M059J (cell line): ENCODE data around the gene CPT2. TPM values are rescaled to one million over a fixed set of nuclear protein-coding genes. Genes with fewer than 3 reads are reported as not detected.
A peak's percentile ranks its signal among the peaks of the same experiment; 100 is the strongest.
"Not testable (repeated sequence)": the region's sequence is repeated elsewhere in the genome, so short reads cannot be mapped to it uniquely, and the experiment has no call there.

Experiments used
- DNase-seq: peaks from one replicate; pipeline ENCODE4 v3.0.0-alpha.2; 2012; ENCODE audit warnings: low read depth
- total RNA-seq: library from RNA; depleted of rRNA; stranded (reverse); fragments of >200 nt; shearing (Covaris generic); gene quantifications from 2 replicates; pipeline ENCODE4 v1.2.3, GENCODE V29; 2014

Gene CPT2
- total RNA-seq, 1 experiment from 2014 or later, result 23.4 TPM

DNA sequence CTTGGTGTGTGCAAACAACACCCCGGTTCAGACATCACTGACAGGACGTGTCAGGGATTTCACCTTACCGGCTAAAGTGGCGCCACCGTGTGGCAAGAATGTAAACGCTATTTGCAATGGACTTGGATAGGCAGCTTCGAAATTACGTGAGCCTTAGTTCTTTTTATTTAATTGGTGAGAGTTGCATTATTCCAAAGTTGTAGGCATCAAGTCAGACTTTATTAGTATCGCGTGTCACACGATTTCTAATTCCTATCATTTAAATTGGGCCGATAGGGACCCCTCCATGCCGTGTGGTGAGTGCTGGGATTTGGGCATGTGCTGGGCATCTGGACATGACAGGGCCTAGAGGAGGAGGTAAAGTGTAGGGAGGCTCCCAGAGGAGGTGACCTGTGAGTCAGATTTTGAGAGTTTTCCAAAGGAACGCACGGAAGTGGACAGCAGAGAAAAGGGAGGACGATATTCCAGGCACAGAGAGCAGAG lies 14.5 kb upstream of the CPT2 start:
- peak; percentile 71 for DNase-seq

DNA sequence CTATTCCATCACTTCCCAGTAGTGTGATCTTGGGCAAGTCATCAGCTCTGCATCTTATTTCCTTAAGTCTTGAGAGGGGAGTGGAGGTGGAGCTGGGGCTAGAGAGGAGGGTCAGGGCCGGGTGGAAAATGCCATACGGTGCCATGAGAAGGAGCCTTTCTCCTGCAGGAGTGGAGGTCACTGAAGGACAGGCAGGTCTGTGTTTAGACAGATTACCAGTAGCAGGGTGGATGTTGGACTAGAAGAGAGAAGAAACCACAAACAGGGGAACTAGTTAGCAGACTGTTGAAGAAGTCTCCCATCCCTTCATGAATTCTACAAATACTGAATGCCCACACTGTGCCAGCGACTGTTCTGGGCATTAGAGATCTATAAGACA lies 13.9 kb upstream of the CPT2 start:
- no peak for DNase-seq

DNA sequence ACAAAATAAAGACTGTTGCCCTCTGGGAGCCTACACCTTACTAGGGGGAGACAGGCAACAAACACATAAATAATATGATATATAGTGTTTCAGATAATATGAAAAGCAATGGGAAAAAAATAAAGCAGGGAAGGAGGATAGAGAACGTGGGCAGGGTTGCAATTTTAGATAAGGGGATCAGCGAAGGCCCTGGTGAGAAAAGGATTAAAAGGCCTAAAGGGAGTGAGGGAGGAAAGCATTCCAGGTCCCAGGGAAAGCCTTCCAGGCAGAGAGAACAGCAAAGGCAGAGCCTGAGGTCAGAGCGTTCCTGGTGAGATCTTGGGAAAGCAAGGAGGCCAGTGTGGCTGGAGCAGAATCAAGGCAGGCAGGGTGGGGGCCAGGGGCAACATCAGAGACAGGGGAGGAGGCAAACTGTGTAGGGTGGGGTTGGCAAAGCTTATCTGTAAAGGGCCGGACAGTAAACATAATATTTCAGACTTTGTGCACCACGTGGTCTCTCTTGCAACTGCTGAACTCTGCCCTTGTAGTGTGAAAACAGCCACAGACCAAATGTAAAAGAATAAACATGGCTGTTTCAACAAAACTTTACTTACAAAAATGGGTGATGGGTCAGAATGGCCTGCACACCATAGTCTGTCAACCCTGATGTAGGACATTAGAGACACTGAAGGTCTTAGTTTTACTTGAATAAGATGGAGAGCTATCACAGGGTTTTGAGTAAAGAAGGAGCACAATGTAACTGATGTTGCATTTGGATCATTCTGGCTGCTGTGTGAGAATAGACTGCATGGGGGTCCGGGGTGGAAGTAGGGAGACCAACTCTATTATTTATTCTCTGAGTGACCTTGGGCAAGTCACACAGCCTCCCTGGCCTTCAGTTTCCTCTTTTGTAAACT lies 13.3 kb upstream of the CPT2 start:
- DNase-seq, result no peak

DNA sequence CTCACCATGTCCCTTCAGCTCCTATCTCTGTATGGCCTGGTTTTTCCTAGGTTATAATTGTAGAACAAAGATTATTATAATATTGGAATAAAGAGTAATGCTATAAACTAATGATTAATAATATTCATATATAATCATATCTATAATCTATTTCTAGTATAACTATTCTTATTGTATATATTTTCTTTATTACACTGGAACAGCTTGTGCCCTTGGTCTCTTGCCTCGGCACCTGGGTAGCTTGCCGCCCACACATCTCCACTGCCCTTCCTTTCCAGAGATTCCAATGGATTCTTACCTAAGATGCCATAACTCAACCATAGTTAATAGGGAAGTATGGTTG lies 10.7 kb upstream of the CPT2 start:
- not testable (repeated sequence) for DNase-seq

DNA sequence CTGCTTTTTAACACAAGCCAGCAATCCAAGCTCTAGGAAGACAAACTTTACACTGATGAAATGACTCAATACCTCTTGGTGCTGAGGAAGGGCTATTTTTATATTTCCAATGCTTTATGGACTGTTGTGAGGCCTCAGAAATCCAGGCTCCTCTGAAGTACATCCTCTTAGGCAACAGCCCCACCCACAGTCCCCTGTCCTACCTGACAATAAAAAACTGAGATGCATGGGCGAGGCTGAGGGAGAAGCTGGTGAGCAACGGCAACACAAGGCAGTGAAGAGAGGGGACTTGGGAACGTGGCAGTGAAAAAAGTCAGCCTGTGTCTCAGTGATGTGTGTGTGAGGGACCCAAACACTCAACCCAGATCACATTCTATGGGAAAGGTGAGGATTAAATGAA lies 10.1 kb upstream of the CPT2 start:
- DNase-seq, result no peak

DNA sequence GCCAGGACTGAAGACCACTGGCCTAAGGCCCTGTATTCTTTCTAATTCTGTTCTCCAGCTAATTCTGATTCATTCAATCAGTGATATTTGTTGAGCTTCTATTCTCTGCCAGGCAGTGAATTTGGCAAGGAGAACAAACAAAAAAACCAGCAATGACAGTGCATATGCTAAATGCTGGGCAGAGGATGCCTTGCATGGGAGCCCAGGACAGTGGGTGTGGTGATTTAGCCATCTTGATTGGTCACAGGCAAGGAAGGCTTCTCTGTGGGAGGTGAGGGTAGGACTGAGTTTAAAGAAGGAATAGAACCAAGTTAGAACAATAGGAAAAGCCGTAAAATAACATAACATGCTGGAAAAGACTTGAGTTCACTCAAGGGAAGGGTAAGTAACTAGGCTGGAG lies 9.2 kb upstream of the CPT2 start:
- DNase-seq, result no peak

DNA sequence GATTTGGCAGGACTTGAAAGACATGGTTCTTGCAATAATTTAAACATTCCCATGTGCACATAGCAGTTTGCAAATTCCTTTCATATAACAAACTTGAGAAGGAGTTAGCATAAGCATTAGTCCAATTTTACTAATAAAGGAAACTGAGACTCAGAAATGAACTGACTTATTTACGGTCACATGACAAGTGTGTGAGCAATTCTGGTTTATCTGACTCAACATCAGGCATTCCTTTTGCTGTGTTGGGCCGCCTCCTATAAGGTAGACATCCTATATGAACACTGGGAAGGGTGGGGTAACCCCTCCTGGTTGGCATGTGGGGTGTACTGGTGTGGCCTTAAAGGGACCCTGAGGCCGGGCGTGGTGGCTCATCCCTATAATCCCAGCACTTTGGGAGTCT lies 8.5 kb upstream of the CPT2 start:
- no peak for DNase-seq

DNA sequence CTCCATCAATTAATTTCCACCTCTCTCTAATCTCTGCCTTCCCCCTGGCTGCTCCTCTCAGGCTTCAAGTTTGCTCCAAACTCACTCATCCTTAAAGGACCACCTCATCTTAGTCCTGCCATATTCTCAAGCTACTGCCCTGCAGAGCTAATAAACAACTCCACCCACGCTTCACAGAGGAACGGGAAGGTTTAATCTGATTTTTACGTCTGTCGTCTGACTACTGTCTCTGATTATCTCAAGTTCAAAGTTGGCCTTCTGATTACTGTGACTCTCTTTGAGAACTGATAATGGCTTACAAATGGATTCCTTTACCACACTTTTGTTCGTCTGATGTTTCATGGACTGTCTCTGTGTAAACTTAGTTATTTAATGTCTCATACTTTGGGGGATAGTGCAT lies 7.6 kb upstream of the CPT2 start:
- DNase-seq, result no peak

DNA sequence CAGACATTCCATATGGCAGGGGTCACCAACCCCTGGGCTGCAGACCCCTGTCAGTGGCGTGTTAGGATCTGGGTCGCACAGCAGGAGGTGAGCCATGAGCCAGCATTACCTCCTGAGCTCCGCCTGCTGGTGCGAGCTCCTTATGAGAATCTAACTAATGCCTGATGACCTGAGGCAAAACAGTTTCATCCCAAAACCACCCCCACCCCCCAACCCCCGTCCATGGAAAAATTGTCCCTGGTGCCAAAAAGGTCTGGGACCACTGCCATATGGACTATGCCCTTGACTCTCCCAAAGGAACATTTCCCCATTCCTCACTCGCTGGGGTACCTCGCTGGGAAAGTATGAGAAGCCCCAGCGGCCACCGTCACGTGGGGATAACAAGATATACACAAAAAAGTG lies 6.4 kb upstream of the CPT2 start:
- DNase-seq, result no peak

DNA sequence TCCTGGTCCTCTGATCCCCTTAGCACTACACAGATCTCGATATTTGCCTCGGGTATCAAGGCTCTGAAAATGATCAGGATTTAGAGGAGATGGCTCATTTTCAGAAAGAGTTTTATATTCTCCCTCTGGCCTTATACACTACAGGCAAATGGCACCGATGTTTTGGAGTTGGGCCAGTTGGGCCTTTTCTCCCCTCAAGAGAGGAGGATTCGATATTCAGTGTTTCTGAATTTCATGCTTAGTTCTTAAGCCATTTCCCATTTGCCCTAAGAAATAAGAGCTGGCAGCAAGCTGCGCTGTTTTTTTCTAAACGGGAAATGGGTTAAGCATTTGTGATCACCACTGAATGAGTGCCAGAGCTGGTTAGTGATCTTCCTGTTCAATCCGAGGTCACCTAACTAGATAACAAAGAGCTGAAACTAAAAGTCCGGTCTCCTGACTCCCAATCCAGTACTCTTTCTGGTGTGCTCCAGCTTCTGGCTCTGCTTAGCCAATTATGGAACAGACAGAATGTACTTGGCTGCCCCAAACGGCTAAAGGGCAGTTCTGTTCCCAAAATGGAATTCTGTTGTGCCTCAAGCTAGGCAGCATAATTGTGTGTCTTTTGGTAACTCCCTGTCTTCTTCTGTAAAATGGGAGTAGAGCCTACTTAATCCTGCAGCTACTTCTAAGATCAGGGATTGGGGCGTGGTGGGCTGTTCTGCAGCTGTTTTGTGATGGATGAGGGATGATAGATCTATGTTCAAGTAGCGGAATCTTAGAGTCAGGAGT lies 1.2 kb upstream of the CPT2 start:
- DNase-seq, result no peak

DNA sequence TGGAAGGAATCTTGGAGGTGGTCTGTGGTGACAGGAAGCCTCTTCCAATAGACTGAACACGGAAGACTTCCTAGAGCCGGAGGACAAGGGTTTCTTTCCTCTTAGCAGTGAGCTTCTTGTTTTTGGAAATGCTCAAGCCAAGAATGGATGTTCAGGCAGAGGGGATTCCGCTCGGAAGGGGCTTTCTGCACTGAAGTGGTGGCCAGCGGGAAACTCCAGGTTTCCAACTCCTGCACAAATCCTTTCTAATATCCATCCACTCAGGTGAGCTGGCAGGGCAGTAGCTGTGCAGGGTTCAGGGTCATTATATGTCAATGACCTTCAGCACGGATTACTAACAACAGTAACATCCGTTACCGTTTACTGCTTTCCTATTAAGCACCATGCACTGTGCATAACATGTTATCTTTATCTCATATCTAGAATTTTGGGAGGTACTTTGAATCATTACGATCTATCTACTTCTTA lies 573 bp upstream of the CPT2 start:
- DNase-seq, result peak; percentile 12

DNA sequence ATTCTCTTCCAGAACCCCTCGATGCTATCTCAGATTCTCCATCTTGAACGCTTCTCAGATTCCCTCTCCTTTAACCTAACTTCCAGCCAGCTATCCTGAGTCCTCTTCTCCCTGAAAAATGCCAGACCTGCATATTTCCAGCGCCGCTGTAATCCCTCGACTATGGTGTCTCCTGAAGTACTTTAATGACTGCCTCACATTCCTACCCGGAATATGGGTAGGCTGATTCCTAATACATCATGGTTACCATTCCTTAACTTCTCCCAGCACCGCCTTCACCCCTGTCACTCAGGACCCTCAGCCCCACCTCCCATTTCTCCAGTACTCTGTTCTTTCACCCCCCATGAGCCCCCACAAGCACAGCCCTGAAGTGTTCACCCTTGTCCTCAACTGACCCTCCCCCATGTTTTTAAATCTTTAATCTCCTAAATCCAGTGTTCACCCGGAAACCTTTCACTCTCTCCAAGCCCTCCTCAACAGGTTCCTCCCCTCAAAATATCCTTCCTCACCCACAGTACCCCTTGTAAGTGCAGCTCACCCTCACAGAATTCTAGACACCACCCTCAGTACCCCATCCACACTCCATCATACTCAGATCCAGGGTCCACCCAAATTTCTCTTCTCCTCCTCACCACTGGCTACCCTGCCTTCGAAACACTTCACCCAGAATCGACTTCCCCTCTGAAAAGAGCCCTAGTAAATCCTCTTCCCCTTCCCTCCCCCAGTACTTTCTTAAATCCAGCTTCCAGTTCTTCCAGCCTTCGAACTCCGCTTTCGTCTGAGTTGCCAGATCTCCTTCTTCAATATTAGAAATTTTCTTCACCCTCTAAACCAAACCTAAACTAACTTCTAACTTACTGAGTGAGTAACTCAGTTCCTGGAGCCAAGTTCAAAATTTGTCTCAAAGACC lies 922 bp downstream of the CPT2 start:
- DNase-seq, result peak; percentile 40

DNA sequence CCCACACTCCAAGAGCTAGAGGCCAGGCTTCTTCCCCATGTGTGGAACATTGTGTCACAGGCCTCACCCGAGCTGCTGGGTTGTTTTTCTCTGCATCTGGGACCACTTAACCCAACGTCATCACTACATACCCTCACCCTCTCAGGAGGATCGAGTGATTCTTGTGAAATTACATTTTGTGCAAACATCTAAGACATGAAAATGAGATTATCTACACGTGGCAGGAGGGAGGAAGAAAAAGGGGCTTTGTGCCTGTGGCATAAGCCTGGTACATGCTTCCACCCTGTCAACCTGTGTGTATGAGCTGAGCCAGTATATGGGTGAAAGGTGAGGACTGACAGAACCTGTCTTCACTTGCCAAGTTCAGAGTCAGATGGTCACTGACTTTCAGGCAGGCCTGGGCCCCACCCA lies 1.6 kb downstream of the CPT2 start:
- no peak for DNase-seq

DNA sequence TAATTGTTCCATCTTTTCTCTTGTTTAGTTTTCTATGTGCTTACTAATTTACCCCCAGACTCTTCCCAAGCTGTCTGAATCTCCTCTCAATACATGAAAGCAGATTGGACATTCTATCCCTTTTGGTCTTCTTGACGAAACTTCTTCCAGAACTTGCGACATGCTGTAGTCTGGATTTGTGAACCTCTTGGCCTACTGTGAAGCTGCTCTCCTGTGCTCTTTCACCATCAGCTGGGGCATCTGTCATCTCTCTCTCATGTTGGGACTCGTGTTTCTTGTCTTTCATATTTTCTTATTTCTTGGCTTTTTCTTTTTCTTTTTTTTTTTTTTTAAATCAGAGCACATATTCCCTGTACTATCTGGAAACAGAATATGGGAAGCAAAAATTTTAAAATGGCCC lies 6.8 kb downstream of the CPT2 start:
- DNase-seq, result no peak

DNA sequence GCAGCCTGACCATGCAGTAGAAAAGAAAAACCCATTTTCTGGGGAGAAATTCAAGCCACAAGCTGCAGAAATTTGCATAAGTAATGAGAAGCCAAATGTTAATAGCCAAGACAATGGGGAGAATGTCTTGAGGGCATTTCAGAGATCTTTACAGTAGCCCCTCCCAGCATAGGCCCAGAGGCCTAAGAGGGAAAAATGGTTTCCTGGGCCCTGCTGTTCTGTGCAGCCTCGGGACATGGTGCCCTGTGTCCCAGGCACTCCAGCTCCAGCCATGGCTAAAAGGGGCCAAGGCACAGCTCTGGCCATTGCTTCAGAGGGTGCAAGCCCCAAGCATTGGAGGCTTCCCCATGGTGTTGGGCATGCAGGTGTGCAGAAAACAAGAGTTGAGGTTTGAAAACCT lies 8.9 kb downstream of the CPT2 start:
- not testable (repeated sequence) for DNase-seq

DNA sequence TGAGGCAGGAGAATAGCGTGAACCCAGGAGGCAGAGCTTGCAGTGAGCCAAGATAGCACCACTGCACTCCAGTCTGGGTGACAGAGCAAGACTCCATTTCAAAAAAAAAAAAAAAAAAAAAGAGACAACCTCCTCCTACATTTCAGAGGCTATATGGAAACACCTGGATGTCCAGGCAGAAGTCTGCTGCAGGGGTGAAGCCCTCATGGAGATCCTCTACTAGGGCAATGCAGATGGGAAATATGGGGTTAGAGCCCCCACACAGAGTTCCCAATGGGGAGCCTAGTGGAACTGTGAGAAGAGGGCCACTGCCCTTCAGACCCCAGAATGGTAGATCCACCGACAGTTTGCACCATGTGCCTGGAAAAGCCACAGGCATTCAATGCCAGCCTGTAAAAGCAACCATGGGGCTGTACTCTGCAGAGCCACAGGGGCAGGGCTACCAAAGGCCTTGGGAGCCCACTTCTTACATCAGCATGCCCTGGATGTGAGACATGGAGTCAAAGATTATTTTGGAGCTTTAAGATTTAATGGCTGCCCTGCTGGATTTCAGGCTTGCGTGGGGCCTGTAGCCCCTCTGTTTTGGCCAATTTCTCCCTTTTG lies 9.6 kb downstream of the CPT2 start:
- not testable (repeated sequence) for DNase-seq

DNA sequence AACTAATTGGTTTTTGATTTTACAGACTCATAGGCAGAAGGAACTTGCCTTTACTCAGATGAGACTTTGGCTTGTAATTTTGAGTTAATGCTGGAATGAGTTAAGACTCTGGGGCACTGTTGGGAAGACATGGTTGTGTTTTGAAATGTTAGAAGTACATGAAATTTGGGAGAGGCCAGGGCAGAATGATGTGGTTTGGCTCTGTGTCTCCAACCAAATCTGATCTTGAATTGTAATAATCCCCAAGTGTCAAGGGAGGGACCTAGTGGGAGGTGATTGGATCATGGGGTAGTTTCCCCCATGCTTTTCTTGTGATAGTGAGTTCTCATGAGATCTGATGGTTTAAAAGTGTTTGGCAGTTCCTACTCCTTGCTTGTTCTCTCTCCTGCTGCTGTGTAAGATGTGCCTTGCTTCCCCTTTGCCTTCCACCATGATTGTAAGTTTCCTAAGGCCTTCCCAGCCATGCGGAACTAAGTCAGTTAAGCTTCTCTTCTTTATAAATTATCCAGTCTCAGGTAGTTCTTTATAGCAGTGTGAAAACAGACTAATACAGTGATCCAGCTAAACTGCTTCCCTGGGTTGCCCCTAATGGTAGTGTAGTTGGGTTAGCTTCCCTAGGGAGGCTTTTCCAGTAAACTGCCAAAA lies 10.2 kb downstream of the CPT2 start:
- no peak for DNase-seq

DNA sequence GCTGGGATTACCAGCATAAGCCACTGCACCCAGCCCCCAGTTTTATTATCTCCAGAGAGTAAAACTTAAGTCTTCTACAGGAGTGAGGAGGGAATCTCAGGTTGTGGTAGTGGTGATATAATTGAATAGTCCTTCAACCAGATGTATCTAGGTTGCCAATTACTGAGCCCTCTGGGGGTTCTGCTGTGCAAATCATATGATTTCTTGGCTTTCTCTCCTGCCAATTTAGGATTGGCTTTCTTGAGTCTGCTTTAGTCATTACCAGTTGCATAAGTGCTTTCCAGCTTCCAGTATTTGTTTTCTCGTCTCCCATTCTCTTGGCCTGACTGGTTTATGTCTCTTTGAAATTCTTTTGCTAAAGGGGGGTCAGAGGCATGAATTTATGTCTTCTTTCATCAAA lies 11.1 kb downstream of the CPT2 start:
- no peak for DNase-seq

DNA sequence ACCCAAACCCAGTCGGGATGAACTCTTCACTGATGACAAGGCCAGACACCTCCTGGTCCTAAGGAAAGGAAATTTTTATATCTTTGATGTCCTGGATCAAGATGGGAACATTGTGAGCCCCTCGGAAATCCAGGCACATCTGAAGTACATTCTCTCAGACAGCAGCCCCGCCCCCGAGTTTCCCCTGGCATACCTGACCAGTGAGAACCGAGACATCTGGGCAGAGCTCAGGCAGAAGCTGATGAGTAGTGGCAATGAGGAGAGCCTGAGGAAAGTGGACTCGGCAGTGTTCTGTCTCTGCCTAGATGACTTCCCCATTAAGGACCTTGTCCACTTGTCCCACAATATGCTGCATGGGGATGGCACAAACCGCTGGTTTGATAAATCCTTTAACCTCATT lies 13.7 kb downstream of the CPT2 start:
- no peak for DNase-seq

DNA sequence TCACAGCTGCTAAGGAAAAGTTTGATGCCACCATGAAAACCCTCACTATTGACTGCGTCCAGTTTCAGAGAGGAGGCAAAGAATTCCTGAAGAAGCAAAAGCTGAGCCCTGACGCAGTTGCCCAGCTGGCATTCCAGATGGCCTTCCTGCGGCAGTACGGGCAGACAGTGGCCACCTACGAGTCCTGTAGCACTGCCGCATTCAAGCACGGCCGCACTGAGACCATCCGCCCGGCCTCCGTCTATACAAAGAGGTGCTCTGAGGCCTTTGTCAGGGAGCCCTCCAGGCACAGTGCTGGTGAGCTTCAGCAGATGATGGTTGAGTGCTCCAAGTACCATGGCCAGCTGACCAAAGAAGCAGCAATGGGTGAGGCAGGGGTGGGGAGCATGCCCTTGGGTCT lies 14.3 kb downstream of the CPT2 start:
- no peak for DNase-seq

DNA sequence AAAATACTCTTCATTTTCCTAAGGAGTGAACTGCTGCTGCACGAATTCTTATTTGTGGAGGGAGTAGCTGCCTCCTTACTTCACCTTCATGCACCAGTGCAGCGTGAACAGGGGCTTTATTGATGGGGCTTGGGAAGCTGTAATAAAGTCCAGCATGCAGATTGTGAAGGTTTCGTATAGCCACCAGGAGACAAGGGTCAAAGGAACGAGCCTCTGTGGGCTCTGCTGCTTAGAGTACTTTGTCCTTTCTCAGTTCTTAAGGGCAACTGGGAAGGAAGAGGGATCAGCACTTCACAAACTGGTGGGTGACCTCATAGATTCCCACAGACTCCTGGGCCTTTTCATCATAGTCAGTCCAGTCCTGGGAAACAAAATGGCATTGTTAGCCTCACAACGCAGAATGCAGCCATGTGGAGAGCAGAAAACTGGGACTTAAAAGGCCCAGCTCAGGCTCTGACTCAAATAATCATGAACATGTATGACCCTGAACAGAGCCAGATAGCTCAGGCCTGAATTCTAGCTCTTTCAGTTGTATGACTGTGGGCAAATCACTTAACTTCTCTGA lies 17.8 kb downstream of the CPT2 start:
- DNase-seq, result no peak
